Endothelial cell of umbilical vein (primary cell): ENCODE measurements around the gene RTEL1. TPM values are rescaled to one million over a fixed set of nuclear protein-coding genes. Genes with fewer than 3 reads are reported as not detected.

Experiments
- BruUV-seq: library from RNA; stranded (reverse); fragments of 400-500 nt; replicated peaks from 2 replicates; lab custom pipeline; 2021; lab: Mats Ljungman, UMichigan
- CTCF ChIA-PET: fragments of 300-600, 350-600 bp; sonication (Branson Sonifier 250); formaldehyde crosslinking; loops from one replicate; lab custom pipeline; 2021; ENCODE audit warnings: antibody characterized with exemption, inconsistent platforms; lab: Charles Lee
- POLR2A ChIA-PET: fragments of 300-600, 350-600 bp; sonication (Branson Sonifier 250); formaldehyde crosslinking; loops from one replicate; lab custom pipeline; 2021; ENCODE audit warnings: antibody characterized with exemption, inconsistent platforms; lab: Charles Lee
- DNase-seq: peaks from one replicate; pipeline ENCODE4 v3.0.0-alpha.2; 2011; ENCODE audit warnings: low read depth, low spot score
- FAIRE-seq: peaks from 2 replicates; lab custom pipeline; 2011; peaks lifted over from hg19 to GRCh38; lab: Jason Lieb, UNC
- H2AFZ ChIP-seq: 2 replicates; pipeline ENCODE4 v1.6.0; 2012; ENCODE audit warnings: low read depth, low read length, control low read depth, inconsistent platforms
- H3K27ac ChIP-seq: 2 replicates; pipeline ENCODE4 v1.5.1; 2011; ENCODE audit warnings: low read depth, mild to moderate bottlenecking, control low read depth, low read length, moderate library complexity; ENCODE audit not compliant: insufficient read depth
- H3K27me3 ChIP-seq, 2 experiments: 2 replicates each; pipeline versions ENCODE4 v1.6.0 to v1.6.1; 2011; ENCODE audit warnings: low read length in 2 of 2, mixed read lengths in 1 of 2; ENCODE audit not compliant: control insufficient read depth in 2 of 2, insufficient read depth in 2 of 2
- H3K36me3 ChIP-seq, 2 experiments: 2 replicates in 1 of 2; 3 replicates in 1 of 2; pipeline ENCODE4 v1.5.1; 2011; ENCODE audit warnings: low read length in 2 of 2, mild to moderate bottlenecking in 1 of 2, moderate library complexity in 1 of 2; ENCODE audit not compliant: control insufficient read depth in 2 of 2, insufficient read depth in 2 of 2; ENCODE audit errors: extremely low read depth in 1 of 2
- H3K4me1 ChIP-seq: 3 replicates; pipeline ENCODE4 v1.5.1; 2011; ENCODE audit warnings: mild to moderate bottlenecking, low read length; ENCODE audit not compliant: control insufficient read depth, insufficient read depth; ENCODE audit errors: extremely low read depth
- H3K4me2 ChIP-seq: 2 replicates; pipeline ENCODE4 v1.6.1; 2011; ENCODE audit warnings: low read length, control low read depth, mixed read lengths; ENCODE audit not compliant: insufficient read depth
- H3K4me3 ChIP-seq, 3 experiments: fragments of 200-600 bp in 1 of 3; sonication (generic), shearing (Covaris generic) in 1 of 3; replicated peaks in 1 of 3; 2 replicates each; pipeline ENCODE4 v1.5.1; 2011 to 2016; ENCODE audit warnings: control low read depth in 3 of 3, low read length in 3 of 3, mild to moderate bottlenecking in 2 of 3, inconsistent platforms in 1 of 3, low read depth in 1 of 3, moderate library complexity in 1 of 3; ENCODE audit not compliant: insufficient read depth in 1 of 3
- H3K79me2 ChIP-seq: 2 replicates; pipeline ENCODE4 v1.6.0; 2012; ENCODE audit warnings: low read length, inconsistent platforms; ENCODE audit not compliant: control insufficient read depth, insufficient read depth
- H3K9ac ChIP-seq: replicated peaks from 2 replicates; pipeline ENCODE3; 2011; ENCODE audit warnings: low read length, control low read depth; ENCODE audit not compliant: insufficient read depth; ENCODE audit errors: extremely low read depth
- H3K9me1 ChIP-seq: replicated peaks from 3 replicates; pipeline ENCODE4 v1.6.0; 2011; ENCODE audit warnings: mild to moderate bottlenecking, low read length; ENCODE audit not compliant: control insufficient read depth, insufficient read depth; ENCODE audit errors: extremely low read depth
- H3K9me3 ChIP-seq: replicated peaks from 2 replicates; pipeline ENCODE4 v1.5.1; 2012; ENCODE audit warnings: low read length, inconsistent platforms; ENCODE audit not compliant: control insufficient read depth, insufficient read depth
- H4K20me1 ChIP-seq: replicated peaks from 2 replicates; pipeline ENCODE3; 2011; ENCODE audit warnings: mild to moderate bottlenecking, low read length; ENCODE audit not compliant: control insufficient read depth, insufficient read depth; ENCODE audit errors: extremely low read depth
- CTCF ChIP-seq, 2 donors: IDR thresholded peaks; 1 replicate in 1 of 2; 2 replicates in 1 of 2; pipeline ENCODE4 v1.5.1; 2011; ENCODE audit warnings: low read length in 2 of 2, mild to moderate bottlenecking in 2 of 2, moderate library complexity in 2 of 2, control low read depth in 1 of 2, inconsistent platforms in 1 of 2, low read depth in 1 of 2; ENCODE audit not compliant: insufficient read depth in 1 of 2; ENCODE audit errors: extremely low read depth in 1 of 2
- EZH2 ChIP-seq: IDR thresholded peaks from 2 replicates; pipeline ENCODE4 v1.6.1; 2012; ENCODE audit warnings: borderline replicate concordance, low read depth, mild to moderate bottlenecking, moderate library complexity, low read length, inconsistent platforms; ENCODE audit not compliant: severe bottlenecking
- FOS ChIP-seq: IDR thresholded peaks from 2 replicates; pipeline ENCODE4 v1.6.1; 2011; ENCODE audit warnings: mild to moderate bottlenecking, low read length, moderate library complexity, borderline replicate concordance; ENCODE audit not compliant: insufficient read depth
- GATA2 ChIP-seq: IDR thresholded peaks from 2 replicates; pipeline ENCODE4 v1.7.0; 2011; ENCODE audit warnings: low read depth, mild to moderate bottlenecking, moderate library complexity, mixed read lengths, low read length; ENCODE audit not compliant: insufficient read length, insufficient read depth
- JUN ChIP-seq: IDR thresholded peaks from 2 replicates; pipeline ENCODE4 v1.6.1; 2011; ENCODE audit warnings: borderline replicate concordance, low read depth; ENCODE audit not compliant: insufficient read length, insufficient read depth
- MAX ChIP-seq: IDR thresholded peaks from 2 replicates; pipeline ENCODE4 v1.6.1; 2011; ENCODE audit not compliant: insufficient read depth, insufficient read length
- MYC ChIP-seq: IDR thresholded peaks from one replicate; pipeline ENCODE4 v1.6.1; 2011; ENCODE audit warnings: mild to moderate bottlenecking, low read depth, low read length
- POLR2A ChIP-seq: IDR thresholded peaks from 2 replicates; pipeline ENCODE4 v1.6.1; 2012; ENCODE audit warnings: low read depth, mild to moderate bottlenecking, control low read depth, low read length
- POLR2AphosphoS5 ChIP-seq: IDR thresholded peaks from 2 replicates; pipeline ENCODE4 v1.6.1; 2012; ENCODE audit warnings: low read depth, mild to moderate bottlenecking, control low read depth, low read length, moderate library complexity; ENCODE audit not compliant: insufficient read depth
- dilution Hi-C: fragments of 300-500 bp; cut with MboI; formaldehyde crosslinking; loops from one replicate; pipeline ENCODE4 v1.15.0; 2019; ENCODE audit warnings: low sequenced_read_pairs; ENCODE audit not compliant: extremely low pct_ligation_motif_present
- intact Hi-C: fragments of 100-400 bp; cut with micrococcal nuclease; formaldehyde crosslinking; loops from one replicate; pipeline ENCODE4 v1.10.0; 2022
- polyA plus RNA-seq, 4 experiments: library from polyadenylated mRNA; depleted of rRNA in 3 of 4; stranded (reverse) in 3 of 4; unstranded in 1 of 4; fragments of >200 nt; gene quantifications; 2 replicates each; pipeline versions ENCODE4 v1.2.1 to v1.2.3, GENCODE V29; 2011 to 2012; ENCODE audit warnings: missing spikeins in 1 of 4
- total RNA-seq: library from RNA; stranded (reverse); gene quantifications from 2 replicates; pipeline ENCODE4 v1.2.3, GENCODE V29; 2021

Gene RTEL1
- total and polyA plus RNA-seq, 2 donors (not counting 3 experiments of a cell fraction or from before 2014, with no cell fraction given) = 17.0 to 44.9 TPM

- dilution Hi-C loops = no loop called here
- H4K20me1 ChIP-seq = no peaks in the 10 kb centered on the region
- H3K4me2 ChIP-seq = no peak overlapping the region
- no peak for TF ChIP-seq POLR2A
- TF ChIP-seq MAX = no peak
- TF ChIP-seq GATA2 = no peak
- TF ChIP-seq EZH2 = no peak
- TF ChIP-seq POLR2AphosphoS5 = no peak
- TF ChIP-seq MYC = no peak
- TF ChIP-seq JUN = no peak
- TF ChIP-seq FOS = no peak
- no peak for TF ChIP-seq CTCF (IDR thresholded peaks at IDR 0.05; ENCODE audit: extremely low read depth in 1 of 2, insufficient read depth in 1 of 2, low read depth in 1 of 2, low read length in 2 of 2)
- H3K79me2 ChIP-seq = peaks cover 85% of the 10 kb centered on the region
- no TSS peak for BruUV-seq
- H3K9ac ChIP-seq = no peak overlapping the region
- ChIA-PET CTCF (interaction anchor here (1.5 kb wide), 1 partner anchor 70 kb away, joined by 4 read pairs; no protein-coding TSS in a partner anchor), POLR2A (no interaction called here)
- intact Hi-C loops = no loop called here
- no peak overlapping the region for H3K27ac ChIP-seq
- no peak overlapping the region for H2AFZ ChIP-seq
- H3K4me1 ChIP-seq = peaks cover 14% of the 10 kb centered on the region
- no peaks in the 10 kb centered on the region for H3K9me3 ChIP-seq
- H3K9me1 ChIP-seq = no peaks in the 10 kb centered on the region
- FAIRE-seq (no peak), DNase-seq (no peak)
- H3K27me3 ChIP-seq = no peaks in the 10 kb centered on the region
- no peak overlapping the region for H3K4me3 ChIP-seq
- H3K36me3 ChIP-seq = peaks cover 10 to 14% of the 10 kb centered on the region in 2 experiments
Measured at GRCh38 chr20:63711085-63711645, 53.1 kb downstream of the RTEL1 start.
